Measurements from ENCODE around the gene UACA.

The UACA gene

DNA sequence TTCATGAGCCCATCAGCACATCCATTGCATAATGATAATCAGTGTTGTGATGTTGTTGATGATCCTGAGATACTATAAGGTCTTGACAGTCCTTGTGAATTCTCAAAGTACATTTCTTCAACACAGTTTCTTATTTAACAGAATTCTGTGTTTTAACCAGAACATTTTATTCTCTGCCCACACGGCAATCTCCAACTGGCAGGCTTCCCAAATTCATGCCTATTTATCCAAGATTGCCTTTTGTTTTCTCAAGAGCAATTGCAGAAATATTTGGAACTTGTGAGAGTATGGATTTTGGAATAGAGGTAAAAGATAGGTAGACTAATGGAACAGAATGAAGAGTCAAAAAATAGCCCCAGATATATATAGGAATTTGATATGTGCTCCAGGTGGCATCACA, 116.0 kb downstream of the UACA start:
- no peaks in the 10 kb centered on the region for H3K36me3 Mint-ChIP-seq
- no peak overlapping the region for H3K4me3 Mint-ChIP-seq
- H3K4me1 Mint-ChIP-seq = no peaks in the 10 kb centered on the region
- H3K9me3 Mint-ChIP-seq = no peaks in the 10 kb centered on the region
- H3K27me3 Mint-ChIP-seq = peaks cover 1% of the 10 kb centered on the region
- H3K27ac Mint-ChIP-seq = no peak overlapping the region

DNA sequence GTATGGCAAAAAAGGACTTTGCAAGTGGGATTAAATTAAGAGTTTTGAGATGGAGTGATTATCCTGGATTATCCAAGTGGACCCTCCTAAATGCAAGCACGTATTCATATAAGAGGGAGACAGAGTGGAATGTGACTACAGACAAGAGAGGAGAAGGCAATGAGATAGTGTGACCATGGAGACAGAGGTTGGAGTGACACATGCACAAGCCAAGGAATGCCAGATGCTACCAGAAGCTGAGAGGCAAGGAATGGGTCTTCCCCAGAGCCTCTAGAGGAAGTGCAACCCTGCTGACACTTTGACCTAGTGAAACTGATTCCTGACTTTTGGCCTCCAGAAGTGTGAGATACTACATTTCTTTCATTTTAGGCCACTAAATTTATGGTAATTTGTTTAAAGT, 117.2 kb downstream of the UACA start:
- no peak overlapping the region for H3K4me3 Mint-ChIP-seq
- H3K9me3 Mint-ChIP-seq = no peaks in the 10 kb centered on the region
- H3K36me3 Mint-ChIP-seq = no peaks in the 10 kb centered on the region
- no peaks in the 10 kb centered on the region for H3K4me1 Mint-ChIP-seq
- peaks cover 1% of the 10 kb centered on the region for H3K27me3 Mint-ChIP-seq
- H3K27ac Mint-ChIP-seq = no peak overlapping the region

DNA sequence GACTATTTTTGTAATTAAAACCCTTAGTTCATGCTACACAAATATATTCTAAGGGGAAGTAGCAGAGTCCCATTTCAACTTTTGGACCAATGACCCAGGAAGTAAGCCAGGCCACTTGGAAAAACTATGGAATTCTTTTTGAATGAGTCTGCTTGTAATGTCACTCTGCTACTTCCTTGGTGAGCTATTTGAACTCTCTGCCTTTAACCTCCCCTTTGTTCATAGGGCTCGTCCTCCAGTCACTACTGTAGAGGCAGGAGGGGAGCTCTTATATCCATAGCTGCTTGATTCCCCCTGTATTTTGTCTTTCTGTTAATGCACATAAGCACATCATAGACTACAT, 119.6 kb downstream of the UACA start:
- no peaks in the 10 kb centered on the region for H3K9me3 Mint-ChIP-seq
- no peaks in the 10 kb centered on the region for H3K36me3 Mint-ChIP-seq
- H3K4me1 Mint-ChIP-seq = no peaks in the 10 kb centered on the region
- H3K4me3 Mint-ChIP-seq = no peak overlapping the region
- peaks cover 1% of the 10 kb centered on the region for H3K27me3 Mint-ChIP-seq
- H3K27ac Mint-ChIP-seq = no peak overlapping the region

DNA sequence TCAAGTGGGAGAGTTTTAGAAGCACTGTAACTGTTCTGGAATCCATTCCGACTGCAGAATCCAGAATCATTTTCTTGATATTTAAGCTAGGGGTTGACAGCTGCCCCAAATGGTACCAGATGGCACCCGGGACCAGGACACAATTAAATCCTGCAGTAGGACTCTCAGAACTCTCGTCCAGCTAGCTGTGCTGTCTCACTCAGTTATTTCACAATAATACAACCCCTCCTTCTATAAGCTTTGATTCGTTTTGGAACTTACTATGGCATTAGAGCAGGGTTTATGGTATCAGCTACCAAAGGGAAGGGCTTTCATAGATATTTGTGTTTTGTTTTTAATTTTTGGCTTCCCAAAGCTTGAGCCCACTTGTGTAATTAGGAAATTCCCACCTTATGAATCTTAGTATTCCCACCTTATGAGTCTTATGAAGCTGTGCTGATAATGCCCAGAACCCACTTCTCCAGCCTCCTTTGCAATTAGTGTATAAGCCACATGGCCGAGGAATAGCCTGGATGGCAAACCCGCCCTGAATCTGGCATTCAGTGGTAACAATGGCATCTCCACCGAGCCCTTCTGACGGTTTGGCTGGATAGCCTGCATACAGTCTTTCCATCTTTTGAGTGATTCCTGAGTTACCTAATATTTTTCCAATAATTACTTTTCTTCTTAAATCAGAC, 120.1 kb downstream of the UACA start:
- H3K27ac Mint-ChIP-seq = no peak overlapping the region
- no peak overlapping the region for H3K4me3 Mint-ChIP-seq
- no peaks in the 10 kb centered on the region for H3K36me3 Mint-ChIP-seq
- H3K9me3 Mint-ChIP-seq = no peaks in the 10 kb centered on the region
- peaks cover 1% of the 10 kb centered on the region for H3K27me3 Mint-ChIP-seq
- H3K4me1 Mint-ChIP-seq = no peaks in the 10 kb centered on the region

DNA sequence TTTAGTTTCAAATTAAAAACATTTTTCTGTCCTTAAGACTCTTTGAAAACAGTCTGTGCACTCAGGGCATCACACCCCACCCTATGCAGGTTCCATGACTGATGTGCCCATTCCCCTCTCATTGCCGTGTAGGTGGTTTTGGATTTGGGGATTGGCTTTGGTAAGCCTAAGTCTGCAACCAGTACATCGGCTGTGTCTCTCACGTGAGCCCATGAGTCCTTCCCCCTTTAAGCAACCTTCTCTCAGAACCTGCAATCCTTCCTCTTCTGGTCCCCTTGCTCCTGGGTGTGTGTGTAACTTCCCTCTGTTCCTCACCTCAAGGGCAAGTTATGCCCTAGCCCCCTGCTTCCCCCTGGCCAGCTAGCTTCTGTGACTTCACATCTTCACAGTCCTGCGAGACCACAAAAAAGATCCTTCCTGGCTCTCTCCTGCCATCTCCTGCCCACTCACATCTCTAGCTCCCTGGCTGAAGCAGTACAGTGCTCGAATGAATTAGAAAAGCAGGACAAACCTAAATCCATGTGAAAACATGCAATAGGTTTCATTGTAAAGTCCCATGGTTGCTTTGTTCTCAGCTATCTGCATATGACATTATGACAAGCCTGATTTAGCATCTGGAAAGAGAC, 126.7 kb downstream of the UACA start:
- no peaks in the 10 kb centered on the region for H3K36me3 Mint-ChIP-seq
- peaks cover 19% of the 10 kb centered on the region for H3K4me1 Mint-ChIP-seq
- no peaks in the 10 kb centered on the region for H3K27me3 Mint-ChIP-seq
- H3K4me3 Mint-ChIP-seq = no peak overlapping the region
- H3K9me3 Mint-ChIP-seq = no peaks in the 10 kb centered on the region
- no peak overlapping the region for H3K27ac Mint-ChIP-seq

DNA sequence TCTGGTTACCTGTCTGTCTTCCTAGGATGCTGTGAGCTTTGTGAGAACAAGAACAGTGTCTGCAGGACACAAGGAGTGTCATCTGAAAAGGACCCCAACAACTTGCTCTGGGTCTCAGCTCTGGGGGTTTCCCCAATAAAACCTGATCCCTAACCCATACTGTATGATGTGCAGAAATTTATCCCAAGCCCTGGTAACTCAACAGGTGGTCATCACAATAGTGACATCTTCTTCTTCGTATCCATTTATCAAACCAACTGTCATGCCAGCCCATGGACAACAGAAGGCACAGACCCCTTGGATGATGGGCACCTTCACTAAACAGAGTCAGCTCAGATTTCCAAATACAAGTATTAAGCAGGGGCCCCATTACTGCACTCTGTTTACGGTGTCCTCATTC, 127.5 kb downstream of the UACA start:
- H3K9me3 Mint-ChIP-seq = no peaks in the 10 kb centered on the region
- H3K27ac Mint-ChIP-seq = no peak overlapping the region
- H3K36me3 Mint-ChIP-seq = no peaks in the 10 kb centered on the region
- H3K27me3 Mint-ChIP-seq = no peaks in the 10 kb centered on the region
- no peak overlapping the region for H3K4me3 Mint-ChIP-seq
- peaks cover 19% of the 10 kb centered on the region for H3K4me1 Mint-ChIP-seq

DNA sequence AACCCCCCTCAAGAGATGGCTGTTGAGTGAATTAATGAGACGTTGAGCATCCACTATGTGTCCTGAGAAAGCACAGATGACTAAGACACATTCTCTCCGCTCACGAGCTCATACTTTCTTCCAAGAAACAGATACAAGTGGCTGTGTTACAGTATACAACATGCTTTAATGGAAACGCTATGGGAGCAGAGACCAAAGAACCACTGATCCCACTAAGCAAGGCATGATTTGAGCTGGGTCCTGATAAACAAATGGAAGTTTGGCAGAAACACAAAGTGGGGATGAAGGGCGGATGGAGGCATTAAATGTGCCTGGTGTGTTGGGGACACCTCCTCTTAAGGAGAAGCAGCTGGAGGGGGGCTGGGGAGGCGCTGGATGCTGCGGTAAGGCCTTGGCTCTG, 129.4 kb downstream of the UACA start:
- H3K27ac Mint-ChIP-seq = no peak overlapping the region
- no peaks in the 10 kb centered on the region for H3K36me3 Mint-ChIP-seq
- no peaks in the 10 kb centered on the region for H3K27me3 Mint-ChIP-seq
- no peak overlapping the region for H3K4me3 Mint-ChIP-seq
- no peaks in the 10 kb centered on the region for H3K9me3 Mint-ChIP-seq
- peaks cover 19% of the 10 kb centered on the region for H3K4me1 Mint-ChIP-seq

DNA sequence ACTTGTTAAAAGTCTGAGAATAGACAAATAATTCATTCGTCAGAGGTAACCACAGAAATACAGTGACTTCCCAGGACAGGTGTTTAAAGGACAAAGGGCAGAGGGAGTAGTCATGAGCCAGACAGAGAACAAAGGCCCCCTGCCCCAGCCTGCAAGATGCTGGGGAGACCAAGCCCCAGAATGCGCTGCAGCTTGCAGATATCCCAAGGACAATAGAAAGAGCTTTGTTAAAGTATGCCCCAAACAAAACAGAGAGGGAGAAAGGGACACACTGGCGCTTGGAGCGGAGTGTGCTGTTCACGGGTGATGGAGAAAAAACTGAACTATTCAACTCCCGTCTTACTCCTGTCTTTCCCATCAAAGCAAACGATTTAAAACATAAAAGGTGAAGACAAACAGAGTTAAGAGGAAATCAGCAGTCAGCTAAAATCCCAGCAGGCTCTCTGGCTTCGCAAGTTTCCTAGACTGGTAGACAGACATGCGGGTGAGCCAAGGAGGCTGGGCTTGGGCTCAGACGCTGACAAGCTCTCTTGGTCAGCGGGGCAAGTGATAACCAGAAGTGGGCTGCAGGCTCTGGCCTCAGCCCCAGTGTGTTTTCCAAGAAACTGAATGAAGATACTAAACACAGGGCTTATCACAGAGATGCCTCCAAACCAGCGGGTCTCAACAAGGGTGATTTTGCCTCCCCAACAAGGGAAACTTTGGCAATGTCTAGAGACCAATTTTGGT, 130.1 kb downstream of the UACA start:
- Mint-ChIP-seq H3K4me3 (no peak overlapping the region), H3K27ac (no peak overlapping the region), H3K27me3 (no peaks in the 10 kb centered on the region), H3K36me3 (no peaks in the 10 kb centered on the region), H3K4me1 (peaks cover 19% of the 10 kb centered on the region), H3K9me3 (no peaks in the 10 kb centered on the region)

DNA sequence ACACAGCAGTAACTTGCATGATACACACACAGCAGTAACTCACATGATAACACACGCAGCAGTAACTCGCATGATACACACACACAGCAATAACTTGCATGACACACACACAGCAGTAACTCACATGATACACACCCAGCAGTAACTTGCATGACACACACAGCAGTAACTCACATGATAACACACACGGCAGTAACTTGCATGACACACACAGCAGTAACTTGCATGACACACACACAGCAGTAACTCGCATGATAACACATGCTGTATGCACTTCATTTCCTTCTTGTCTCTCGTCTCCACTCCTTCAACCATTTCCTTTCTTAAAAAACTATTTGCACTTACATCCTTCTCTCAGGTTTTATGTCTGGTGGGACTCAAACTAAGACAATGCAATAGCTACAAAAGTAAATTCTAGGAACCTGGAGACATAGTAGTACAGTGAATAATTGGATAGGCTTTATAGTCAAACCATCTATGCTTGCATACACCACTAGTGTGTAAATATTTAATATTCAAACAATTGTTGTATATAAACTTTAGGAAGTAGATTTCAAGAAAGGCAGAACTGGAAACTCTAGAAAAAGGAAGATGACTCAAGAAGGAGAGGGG, 130.8 kb downstream of the UACA start:
- no peak overlapping the region for H3K27ac Mint-ChIP-seq
- H3K9me3 Mint-ChIP-seq = no peaks in the 10 kb centered on the region
- H3K4me3 Mint-ChIP-seq = no peak overlapping the region
- H3K36me3 Mint-ChIP-seq = no peaks in the 10 kb centered on the region
- no peaks in the 10 kb centered on the region for H3K27me3 Mint-ChIP-seq
- H3K4me1 Mint-ChIP-seq = peaks cover 19% of the 10 kb centered on the region

DNA sequence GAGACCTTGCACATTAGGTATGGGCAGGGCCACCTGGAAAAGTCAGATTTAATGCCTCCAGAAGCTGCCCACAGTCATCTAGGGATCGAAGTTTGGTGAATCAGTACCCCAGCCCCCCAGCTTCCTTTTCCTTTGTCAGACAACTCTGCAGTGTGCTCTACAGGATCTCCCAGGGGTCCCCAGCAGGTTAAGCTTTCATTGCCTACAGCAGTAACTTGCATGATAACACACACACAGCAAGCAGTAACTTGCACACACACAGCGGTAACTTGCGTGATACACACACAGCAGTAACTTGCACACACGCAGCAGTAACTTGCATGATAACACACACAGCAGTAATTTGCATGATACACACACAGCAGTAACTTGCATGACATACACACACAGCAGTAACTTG, 131.3 kb downstream of the UACA start:
- no peak overlapping the region for H3K4me3 Mint-ChIP-seq
- no peaks in the 10 kb centered on the region for H3K9me3 Mint-ChIP-seq
- peaks cover 19% of the 10 kb centered on the region for H3K4me1 Mint-ChIP-seq
- H3K36me3 Mint-ChIP-seq = no peaks in the 10 kb centered on the region
- no peak overlapping the region for H3K27ac Mint-ChIP-seq
- no peaks in the 10 kb centered on the region for H3K27me3 Mint-ChIP-seq

DNA sequence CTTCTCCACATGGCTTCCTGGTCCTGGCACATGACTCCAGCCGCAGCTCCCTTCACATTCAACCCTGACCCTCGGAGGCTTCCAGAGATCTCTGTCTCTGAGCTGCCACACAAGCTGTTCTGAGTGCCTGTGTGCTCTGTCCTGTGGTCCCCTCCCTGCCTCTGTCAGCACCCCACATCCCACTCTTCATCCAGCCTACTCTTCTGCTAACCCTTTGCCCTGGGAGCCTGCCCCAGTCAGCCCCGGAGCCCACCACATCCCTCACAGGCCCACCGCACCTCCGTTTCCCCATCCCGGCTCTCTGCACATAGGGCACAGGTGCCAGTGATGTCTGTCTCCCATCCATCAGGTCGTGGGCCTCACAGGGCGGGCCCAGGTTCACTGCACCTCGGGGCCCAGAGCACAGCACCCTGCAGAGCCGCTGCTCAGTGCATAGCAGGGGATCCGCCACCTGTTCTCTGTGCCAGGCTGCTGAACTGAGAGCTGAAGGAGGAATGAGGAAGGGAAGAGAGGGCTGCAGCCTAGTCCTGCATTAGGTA, 133.6 kb downstream of the UACA start:
- Mint-ChIP-seq H3K9me3 (no peaks in the 10 kb centered on the region), H3K27me3 (peaks cover 2% of the 10 kb centered on the region), H3K4me1 (peaks cover 15% of the 10 kb centered on the region), H3K36me3 (no peaks in the 10 kb centered on the region), H3K27ac (no peak overlapping the region), H3K4me3 (no peak overlapping the region)

DNA sequence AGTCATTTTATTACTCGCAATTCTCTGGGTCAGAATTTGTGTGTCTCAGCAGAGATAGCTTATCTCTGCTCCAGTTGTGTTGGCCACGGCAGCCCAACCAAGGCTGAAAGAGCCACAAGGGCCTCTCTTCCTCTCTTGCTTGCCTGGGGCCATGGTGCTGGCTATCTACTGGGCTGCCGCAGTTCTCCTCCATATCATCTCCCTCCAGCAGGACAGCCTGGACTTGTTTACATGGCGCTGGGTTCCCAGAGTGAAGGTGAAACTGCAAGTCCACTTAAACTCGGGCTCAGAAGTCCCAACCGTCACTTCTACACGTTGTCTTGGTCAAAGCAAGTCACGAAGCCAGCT, 134.8 kb downstream of the UACA start:
- Mint-ChIP-seq H3K27ac (no peak overlapping the region), H3K4me3 (no peak overlapping the region), H3K4me1 (peaks cover 15% of the 10 kb centered on the region), H3K27me3 (peaks cover 7% of the 10 kb centered on the region), H3K9me3 (peaks cover 5% of the 10 kb centered on the region), H3K36me3 (peaks cover 3% of the 10 kb centered on the region)

DNA sequence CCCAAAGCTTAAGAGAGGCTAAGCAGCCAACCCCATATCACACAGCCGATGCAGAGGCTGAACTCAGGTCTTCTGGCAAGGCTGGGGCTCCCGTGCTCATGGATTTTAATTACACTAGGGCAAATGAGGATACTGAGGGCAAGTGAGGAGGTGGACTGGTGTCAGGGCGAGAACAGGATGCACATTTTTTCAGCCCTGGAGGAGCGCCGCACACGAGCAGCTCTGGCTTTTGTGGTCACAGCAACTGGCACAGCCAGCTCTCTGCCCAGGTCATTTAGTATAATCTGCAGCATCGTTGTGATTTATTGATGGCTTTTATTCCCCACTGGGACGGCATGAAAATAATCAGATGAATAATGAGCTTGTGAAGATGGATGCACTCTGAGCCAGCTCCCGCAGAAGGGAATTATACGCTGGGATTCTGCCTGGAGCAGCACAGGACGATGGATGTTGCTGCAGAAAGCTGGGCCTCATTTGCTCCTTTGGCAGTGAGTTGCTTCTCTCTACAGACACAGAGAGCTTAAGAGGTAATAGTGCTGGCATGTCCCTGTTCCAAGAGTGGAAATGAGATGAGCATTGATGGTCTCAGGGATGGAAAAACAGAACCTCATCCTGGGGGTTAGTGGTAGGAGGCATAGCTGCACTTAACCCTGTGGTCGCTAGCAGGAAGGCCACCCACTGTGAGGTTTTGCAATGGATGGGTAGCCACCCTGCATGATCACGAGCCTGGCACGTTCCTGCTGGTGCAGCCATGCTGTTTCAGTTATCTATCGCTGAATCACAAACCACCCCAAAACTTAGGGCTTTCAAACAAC, 135.4 kb downstream of the UACA start:
- peaks cover 12% of the 10 kb centered on the region for H3K4me1 Mint-ChIP-seq
- H3K27me3 Mint-ChIP-seq = peaks cover 7% of the 10 kb centered on the region
- H3K36me3 Mint-ChIP-seq = peaks cover 3% of the 10 kb centered on the region
- peaks cover 9% of the 10 kb centered on the region for H3K9me3 Mint-ChIP-seq
- H3K4me3 Mint-ChIP-seq = no peak overlapping the region
- H3K27ac Mint-ChIP-seq = no peak overlapping the region

DNA sequence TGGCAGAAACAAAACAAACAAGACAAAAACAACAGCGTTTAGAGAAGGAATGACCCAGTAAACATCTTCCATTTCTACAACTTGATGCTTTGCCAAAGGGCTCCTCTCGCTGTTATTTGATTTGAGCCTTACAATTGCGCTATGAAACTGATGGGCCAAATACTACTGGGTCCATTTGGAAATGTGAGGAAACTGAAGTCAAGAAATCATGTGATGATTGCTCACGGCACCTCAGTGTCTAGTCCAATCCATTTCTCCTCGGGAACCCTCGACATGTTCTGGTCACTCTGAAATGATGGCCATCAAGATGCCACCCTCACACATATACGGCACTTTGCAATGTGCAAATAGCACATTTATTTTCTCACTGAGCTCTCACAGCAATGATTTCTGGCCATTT, 136.0 kb downstream of the UACA start:
- H3K9me3 Mint-ChIP-seq = peaks cover 9% of the 10 kb centered on the region
- peaks cover 5% of the 10 kb centered on the region for H3K36me3 Mint-ChIP-seq
- H3K4me3 Mint-ChIP-seq = no peak overlapping the region
- peaks cover 6% of the 10 kb centered on the region for H3K4me1 Mint-ChIP-seq
- H3K27ac Mint-ChIP-seq = no peak overlapping the region
- peaks cover 7% of the 10 kb centered on the region for H3K27me3 Mint-ChIP-seq

DNA sequence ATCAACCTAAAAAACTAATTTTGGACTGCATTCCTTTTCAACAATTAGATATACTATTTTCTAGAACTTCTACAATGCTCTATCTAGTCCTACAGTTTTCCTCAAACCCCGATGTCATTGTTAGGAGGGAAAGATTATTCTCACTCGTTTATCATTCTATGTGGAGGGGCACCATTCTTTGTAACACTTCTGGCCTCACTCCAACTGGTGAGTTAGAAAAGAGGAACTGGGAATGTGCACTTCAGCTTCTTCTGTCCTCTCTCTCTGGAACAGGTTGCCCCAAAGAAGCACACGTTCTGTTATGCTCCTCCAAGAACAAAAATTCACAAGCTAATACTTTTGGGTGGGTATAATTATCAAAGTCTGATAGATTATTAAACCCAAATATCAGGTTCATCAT, 137.9 kb downstream of the UACA start:
- Mint-ChIP-seq H3K9me3 (peaks cover 9% of the 10 kb centered on the region), H3K27me3 (peaks cover 9% of the 10 kb centered on the region), H3K36me3 (peaks cover 5% of the 10 kb centered on the region), H3K4me1 (no peaks in the 10 kb centered on the region), H3K27ac (no peak overlapping the region), H3K4me3 (no peak overlapping the region)

Data from activated naive CD4-positive, alpha-beta T cell treated with anti-CD3 and anti-CD28 coated beads, Interleukin-2, amount 50 U/mL, for 24 hours (primary cell).